ENCODE results near the gene HLA-DMB.
A peak's percentile ranks its signal among the peaks of the same experiment; 100 is the strongest.

The HLA-DMB gene

GRCh38 chr6:32954986-32955802, 14.4 kb upstream of the HLA-DMB start:
- peak; percentile 41 for TF ChIP-seq CTCF (IDR thresholded peaks at IDR 0.05; ENCODE audit: low read depth, low read length, missing control alignments)
- H3K4me3 ChIP-seq (replicated peaks; ENCODE audit: low read depth, low read length) = no peak overlapping the region
- no peak for DNase-seq (ENCODE audit: extremely low read depth, low read depth)

GRCh38 chr6:32954267-32954666, 13.4 kb upstream of the HLA-DMB start:
- DNase-seq (ENCODE audit: extremely low read depth, low read depth) = no peak
- H3K4me3 ChIP-seq (replicated peaks; ENCODE audit: low read depth, low read length) = no peak overlapping the region
- no peak for TF ChIP-seq CTCF (IDR thresholded peaks at IDR 0.05; ENCODE audit: low read depth, low read length, missing control alignments)

- DNase-seq (ENCODE audit: extremely low read depth, low read depth) = no peak
- H3K4me3 ChIP-seq (replicated peaks; ENCODE audit: low read depth, low read length) = no peak overlapping the region
- no peak for TF ChIP-seq CTCF (IDR thresholded peaks at IDR 0.05; ENCODE audit: low read depth, low read length, missing control alignments)
Observed at GRCh38 chr6:32953775-32954174, 12.9 kb upstream of the HLA-DMB start.

- no peak within 1 kb of the TSS for H3K4me3 ChIP-seq (replicated peaks; ENCODE audit: low read depth, low read length)
- TF ChIP-seq CTCF (IDR thresholded peaks at IDR 0.05; ENCODE audit: low read depth, low read length, missing control alignments) = peak; percentile 77
- peak; percentile 63 for DNase-seq (ENCODE audit: extremely low read depth, low read depth)
Observed at GRCh38 chr6:32952817-32953739, 12.2 kb upstream of the HLA-DMB start, which contains the start of gene HLA-DMA. Gene HLA-DMA, minus strand, starts transcription at chr6:32953097. Its CDS starts 61 bp downstream, at chr6:32953036.

- TF ChIP-seq CTCF (IDR thresholded peaks at IDR 0.05; ENCODE audit: low read depth, low read length, missing control alignments) = no peak
- no peak for DNase-seq (ENCODE audit: extremely low read depth, low read depth)
- no peak overlapping the region for H3K4me3 ChIP-seq (replicated peaks; ENCODE audit: low read depth, low read length)
Observed at GRCh38 chr6:32950449-32950848, 9.6 kb upstream of the HLA-DMB start.

GRCh38 chr6:32950010-32950409, 9.2 kb upstream of the HLA-DMB start:
- TF ChIP-seq CTCF (IDR thresholded peaks at IDR 0.05; ENCODE audit: low read depth, low read length, missing control alignments) = no peak
- no peak for DNase-seq (ENCODE audit: extremely low read depth, low read depth)
- no peak overlapping the region for H3K4me3 ChIP-seq (replicated peaks; ENCODE audit: low read depth, low read length)

Measured in HFF-Myc (cell line).